ENCODE results near the gene FANCI.

GRCh38 chr15:89349206-89349558, 105.4 kb downstream of the FANCI start:
- TF ChIP-seq CTCF (conservative IDR thresholded peaks at IDR 0.05; ENCODE audit: low read depth, low read length) (no peak), EZH2 (IDR thresholded peaks at IDR 0.05; ENCODE audit: borderline replicate concordance, low read depth, low read length, poor library complexity, severe bottlenecking) (no peak)
